HG03280 (cell line): ENCODE data around the gene HAUS6.
A peak's percentile ranks its signal among the peaks of the same experiment; 100 is the strongest.
"Not testable (repeated sequence)": the region's sequence is repeated elsewhere in the genome, so short reads cannot be mapped to it uniquely, and the experiment has no call there.

Source experiments
- ATAC-seq: cut with Tn5 transposase; IDR thresholded peaks from one replicate; pipeline ENCODE4 v1.9.1; 2021; ENCODE audit warnings: mild to moderate bottlenecking, moderate library complexity; ENCODE audit not compliant: unreplicated experiment

HAUS6 gene, protein sequence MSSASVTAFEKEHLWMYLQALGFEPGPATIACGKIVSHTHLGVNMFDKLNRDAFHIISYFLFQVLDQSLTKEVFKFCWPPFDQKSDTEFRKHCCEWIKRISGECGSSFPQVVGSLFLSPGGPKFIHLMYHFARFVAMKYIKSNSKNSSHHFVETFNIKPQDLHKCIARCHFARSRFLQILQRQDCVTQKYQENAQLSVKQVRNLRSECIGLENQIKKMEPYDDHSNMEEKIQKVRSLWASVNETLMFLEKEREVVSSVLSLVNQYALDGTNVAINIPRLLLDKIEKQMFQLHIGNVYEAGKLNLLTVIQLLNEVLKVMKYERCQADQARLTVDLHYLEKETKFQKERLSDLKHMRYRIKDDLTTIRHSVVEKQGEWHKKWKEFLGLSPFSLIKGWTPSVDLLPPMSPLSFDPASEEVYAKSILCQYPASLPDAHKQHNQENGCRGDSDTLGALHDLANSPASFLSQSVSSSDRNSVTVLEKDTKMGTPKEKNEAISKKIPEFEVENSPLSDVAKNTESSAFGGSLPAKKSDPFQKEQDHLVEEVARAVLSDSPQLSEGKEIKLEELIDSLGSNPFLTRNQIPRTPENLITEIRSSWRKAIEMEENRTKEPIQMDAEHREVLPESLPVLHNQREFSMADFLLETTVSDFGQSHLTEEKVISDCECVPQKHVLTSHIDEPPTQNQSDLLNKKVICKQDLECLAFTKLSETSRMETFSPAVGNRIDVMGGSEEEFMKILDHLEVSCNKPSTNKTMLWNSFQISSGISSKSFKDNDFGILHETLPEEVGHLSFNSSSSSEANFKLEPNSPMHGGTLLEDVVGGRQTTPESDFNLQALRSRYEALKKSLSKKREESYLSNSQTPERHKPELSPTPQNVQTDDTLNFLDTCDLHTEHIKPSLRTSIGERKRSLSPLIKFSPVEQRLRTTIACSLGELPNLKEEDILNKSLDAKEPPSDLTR

DNA sequence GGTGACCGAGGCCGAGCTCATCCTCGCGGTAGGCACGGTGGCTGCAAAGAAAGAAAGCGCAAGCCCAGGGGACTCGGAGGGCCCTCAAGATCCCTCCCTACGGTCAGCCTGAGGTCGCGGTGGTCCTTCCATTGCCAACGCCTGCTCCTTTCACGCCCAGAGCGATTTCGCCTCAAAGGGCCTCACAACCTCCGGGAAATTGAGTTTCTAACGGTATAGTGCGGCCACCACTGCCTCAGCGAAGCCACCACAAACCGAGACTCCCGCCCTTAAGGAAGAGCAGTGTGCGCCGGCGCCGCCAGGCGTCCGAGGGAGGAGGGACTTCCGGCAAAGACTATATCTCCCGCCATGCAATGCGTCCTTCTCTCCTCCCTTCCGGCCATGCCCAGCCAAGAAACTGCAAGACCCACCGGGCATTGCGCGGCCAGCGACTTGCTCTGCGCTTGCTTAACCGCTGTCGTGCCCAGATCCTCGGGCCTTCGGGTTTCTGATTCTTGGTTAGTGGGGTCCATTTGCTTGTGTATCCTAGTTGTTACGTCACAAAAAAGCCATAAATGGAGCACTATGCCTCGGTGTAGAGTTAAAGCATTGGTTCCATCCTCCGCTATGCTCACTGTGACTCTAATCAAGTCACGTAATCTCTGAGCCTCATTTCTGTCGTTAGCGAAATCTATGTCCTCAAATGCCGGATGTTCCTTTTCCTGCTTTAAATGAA lies at the start of gene HAUS6:
HAUS6 (minus strand) TSS at position 274 of the 715 bp plus-strand sequence; CDS start at position 21, 253 bp downstream.
- ATAC-seq: peak; percentile 98

DNA sequence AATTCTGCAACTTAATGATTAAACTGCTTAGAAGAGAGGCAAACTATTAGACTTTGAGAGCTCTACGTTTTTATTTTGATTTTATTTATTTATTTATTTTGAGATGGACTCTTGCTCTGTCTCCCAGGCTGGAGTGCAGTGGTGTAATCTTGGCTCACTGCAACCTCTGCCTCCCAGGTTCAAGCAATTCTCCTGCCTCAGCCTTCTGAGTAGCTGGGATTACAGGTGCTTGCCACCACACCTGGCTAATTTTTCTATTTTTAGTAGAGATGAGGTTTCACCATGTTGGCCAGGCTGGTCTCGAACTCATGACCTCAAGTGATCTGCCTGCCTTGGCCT lies 49.4 kb upstream of the HAUS6 start:
- not testable (repeated sequence) for ATAC-seq

DNA sequence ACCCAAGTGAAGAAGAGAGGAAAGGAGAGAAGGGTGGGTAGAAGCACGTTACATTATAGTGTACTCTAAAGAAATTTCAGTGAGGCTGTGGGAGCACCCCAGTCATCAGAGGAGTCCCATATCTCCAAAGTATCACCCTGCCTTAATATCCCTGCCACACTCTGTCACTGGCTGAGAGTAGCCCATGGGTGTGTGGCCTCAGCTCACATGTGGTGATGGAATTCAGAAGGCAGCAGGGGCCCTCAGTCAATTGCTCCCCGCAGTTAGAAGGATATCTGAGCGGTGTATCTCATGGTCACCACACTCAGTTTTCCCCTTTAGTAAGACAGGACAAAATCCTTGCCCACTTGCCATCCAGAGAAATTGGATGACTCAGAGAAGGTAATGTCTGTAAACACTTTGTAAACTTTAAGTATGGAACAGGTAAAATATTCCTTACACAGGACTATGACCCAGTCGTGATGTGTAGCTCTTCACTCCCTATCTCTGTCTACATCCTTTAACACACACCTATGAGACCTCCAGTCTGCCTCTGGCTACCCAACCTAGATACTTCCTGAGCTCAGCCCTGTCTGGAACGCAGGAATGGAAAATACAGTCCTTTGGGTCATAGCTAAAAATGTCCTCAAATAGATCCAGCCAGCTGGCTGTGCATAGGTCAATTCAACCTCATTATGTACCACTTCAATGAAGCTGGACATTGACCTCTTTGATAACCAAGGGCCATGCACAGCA lies 48.9 kb upstream of the HAUS6 start:
- no peak for ATAC-seq

DNA sequence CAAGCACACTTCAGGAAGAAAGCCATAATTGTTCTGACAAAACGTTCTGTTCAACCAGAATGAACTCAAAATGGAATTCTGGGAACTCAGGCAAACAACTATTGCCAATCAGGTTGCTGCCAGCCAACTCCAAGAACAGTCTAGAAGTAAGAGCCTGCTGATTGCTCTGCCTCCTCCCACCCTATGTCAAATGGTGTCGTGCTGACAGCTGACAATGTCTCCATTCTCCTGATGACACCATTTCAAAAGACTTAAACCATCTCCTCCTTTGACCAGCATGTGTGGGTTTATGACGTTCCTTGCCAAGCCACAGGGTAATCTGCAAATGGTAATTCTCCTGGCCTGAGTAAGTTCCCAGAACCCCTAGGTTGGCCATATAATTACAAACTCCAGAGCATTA lies 46.5 kb upstream of the HAUS6 start:
- ATAC-seq: no peak

DNA sequence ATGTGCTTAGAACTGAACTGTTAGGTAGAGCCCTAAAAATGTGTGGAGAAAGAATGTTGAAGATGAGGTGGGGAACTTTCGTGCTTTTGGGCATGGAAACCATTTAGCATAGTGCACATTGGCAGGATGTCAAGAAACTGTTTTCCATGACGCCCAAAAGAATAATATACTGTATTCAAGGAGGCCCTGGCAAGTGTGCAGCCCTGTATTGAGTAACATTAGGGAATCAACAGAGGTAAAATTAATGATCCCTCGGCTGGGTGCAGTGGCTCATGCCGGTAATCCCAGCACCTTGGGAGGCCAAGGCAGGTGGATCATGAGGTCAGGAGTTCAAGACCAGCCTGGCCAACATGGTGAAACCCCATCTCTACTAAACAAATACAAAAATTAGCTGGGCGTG lies 45.5 kb upstream of the HAUS6 start:
- no peak for ATAC-seq

DNA sequence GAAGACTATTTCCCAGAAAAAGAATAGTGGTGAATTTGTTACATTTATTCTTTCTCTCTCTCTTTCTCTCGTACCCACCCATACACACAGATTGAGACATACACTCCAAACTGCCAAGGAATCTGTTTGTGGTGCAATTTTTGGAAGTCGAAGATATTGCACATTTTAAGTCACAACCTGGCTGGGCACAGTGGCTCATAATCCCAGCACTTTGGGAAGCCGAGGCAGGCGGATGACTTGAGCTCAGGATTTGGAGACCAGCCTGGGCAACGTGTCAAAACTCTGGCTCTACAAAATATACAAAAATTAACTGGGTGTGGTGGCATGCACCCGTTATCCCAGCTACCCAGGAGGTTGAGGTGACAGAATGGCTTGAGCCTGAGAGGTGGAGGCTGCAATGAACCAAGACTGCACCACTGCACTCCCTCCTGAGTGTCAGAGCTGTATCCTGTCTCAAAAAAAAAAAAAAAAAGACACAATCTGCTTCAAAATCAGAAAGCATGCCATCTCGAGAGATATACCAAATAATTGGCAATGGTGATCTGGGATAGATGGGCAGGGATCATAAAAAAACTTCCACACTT lies 43.8 kb upstream of the HAUS6 start:
- no peak for ATAC-seq

DNA sequence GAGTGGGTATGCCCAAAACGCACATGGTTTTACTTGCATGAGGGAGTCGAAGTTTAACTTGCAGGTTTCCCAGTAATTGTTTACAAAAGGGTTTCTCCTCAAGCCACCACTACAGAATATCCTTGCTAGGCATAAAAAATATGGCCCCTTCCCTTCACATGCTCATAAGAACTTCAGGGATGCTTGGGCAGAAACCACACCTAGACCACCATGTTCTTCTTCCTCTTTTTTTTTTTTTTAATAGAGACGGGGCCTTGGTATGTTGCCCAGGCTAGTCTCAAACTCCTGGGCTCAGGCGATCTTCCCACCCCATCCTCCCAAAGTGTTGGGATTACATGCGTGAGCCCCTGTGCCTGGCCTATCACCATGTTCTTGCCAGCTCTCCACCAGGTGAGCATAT lies 43.2 kb upstream of the HAUS6 start:
- no peak for ATAC-seq

DNA sequence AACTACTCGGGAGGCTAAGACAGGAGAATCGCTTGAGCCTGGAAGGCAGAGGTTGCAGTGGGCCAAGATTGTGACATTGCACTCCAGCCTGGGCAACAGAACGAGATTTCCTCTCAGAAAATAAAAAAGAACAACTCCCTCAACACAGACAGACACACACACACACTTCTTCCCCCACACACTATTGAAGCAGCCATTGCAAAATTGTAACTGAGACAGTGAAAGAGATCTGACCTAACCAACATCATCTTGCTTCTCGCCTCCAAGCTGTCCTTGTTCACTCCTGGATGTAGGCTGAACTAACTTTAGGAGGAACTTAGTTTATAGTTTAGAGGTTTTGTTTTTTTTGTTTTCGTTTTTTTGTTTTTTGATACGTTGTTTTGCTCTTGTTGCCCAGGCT lies 37.6 kb upstream of the HAUS6 start:
- ATAC-seq: no peak

DNA sequence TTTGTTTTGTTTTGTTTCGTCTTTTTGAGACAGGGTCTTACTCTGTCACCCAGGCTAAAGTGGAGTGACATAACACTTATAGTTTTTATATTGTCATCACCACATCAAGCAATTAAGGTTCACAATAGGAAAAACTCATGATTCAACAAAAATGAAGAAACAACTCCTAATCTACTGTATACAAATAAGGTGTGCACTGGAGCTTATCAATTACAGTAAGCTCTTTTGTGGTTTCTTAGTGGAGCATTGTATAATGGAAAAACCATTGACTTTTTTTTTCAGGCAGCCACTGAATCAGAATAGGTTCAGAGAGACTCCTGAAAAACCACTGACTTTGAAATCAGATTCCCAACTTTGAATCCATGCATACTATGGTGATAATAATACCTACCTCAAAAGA lies 35.4 kb upstream of the HAUS6 start:
- ATAC-seq: no peak

DNA sequence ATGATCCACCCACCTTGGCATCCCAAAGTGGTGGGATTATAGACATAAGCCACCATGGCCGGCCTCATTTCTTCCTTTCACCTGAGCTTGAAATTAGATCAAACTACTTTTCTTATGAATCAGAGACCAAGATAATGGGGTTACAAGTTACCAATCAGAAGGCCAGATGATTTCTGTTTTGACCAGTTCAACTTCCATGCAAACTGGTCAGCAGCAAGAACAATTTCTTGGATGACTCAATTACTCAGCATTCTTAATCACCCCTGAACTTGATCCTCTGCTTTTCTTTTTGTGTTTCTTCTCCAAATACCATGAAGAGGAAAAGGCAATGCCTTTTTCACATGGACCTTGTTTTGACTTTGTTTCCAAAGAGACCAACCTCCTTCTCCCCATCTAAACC lies 34.6 kb upstream of the HAUS6 start:
- ATAC-seq: no peak

DNA sequence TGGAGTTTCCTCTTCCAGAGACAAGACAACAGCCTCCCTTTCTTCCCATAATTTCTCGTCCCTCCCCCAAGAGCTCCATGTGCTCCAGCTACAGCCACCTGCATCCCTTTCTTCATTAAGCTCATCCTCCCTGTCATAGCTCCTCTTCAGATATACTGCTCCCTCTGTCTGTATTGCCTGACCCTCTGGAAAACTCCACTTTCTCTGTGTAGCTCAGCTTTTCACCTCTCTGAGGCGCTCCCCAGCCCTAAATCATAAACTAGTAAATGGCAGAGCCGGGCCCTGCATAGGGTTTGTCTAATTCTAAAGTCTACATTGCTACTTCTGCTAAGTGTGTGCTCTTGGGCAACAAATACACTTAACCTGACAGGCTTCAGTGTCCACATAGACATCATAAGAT lies 33.4 kb upstream of the HAUS6 start:
- no peak for ATAC-seq

DNA sequence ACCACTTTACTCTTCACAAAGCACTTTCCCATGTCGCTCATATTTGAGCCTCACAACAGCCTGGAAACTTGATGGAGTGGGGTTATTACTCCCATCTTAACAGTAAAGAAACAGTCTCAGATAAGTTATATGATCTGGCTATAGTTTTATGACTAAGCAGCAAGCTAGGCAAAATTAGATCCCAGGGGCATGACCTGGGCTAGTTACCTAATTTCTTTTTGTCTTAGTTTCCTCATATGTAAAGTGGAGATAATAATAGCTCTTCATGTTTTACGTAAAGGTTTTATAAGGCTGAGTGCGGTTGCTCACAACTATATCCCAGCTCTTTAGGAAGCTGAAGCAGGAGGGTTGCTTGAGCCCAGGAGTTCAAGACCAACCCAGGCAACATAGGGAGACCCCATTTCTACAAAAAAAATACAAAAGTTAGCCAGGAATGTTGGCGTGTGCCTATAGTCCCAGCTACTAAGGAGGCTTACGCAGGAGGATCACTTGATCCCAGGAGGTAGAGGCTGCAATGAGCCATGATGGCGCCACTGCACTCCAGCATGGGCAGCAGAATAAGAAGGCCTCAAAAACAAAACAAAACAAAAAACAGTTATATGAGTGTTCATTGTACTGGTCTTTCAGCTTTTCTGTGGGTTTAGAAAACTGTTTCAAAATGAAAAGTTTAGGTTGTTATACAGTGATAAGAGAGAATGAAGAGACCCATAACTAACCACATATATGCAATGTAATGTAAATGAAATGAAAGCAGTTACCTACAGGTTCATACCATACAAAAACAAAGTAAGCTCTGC lies 31.0 kb upstream of the HAUS6 start:
- ATAC-seq: no peak

DNA sequence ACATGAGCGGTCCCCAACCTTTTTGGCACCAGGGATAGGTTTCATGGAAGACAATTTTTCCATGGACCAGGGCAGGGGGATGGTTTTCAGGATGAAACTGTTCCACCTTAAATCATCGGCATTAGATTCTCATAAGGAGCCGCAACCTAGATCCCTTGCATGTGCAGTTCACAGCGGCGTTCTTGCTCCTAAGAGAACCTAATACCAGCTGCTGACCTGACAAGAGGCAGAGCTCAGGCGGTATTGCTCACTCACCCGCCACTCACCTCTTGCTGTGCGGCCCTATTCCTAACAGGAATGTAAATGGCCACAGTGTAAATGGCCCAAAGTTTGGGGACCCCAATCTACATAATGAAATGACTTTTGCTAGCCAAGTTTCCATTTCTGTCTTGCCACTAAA lies 27.7 kb upstream of the HAUS6 start:
- no peak for ATAC-seq

DNA sequence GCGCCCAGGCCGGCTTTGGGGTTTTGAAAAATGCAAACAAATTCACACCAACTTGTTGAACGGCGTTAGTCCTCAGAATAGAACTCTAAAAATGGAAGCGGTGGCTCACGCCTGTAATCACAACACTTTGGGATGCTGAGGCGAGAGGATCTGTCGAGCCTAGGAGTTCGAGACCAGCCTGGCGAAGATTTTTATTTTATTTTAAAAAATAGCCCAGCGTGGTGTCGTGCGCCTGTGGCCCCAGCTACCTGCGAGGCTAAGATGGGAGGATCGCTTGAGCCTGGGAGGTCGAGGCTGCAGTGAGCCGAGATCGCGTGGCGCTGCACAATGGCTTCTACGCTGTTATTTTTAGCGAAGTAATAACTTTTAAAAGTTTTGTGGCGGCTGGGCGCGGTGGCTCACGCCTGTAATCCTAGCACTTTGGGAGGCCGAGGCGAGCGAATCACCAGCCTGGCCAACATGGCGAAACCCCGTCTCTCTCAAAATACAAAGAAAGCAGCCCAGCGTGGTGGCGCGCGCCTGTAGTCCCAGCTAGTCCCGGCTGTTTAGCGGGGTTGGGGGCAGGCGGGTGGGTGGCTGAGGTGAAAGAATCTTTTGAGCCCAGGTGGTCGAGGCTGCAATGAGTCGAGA lies 25.3 kb upstream of the HAUS6 start:
- ATAC-seq: peak; percentile 7

DNA sequence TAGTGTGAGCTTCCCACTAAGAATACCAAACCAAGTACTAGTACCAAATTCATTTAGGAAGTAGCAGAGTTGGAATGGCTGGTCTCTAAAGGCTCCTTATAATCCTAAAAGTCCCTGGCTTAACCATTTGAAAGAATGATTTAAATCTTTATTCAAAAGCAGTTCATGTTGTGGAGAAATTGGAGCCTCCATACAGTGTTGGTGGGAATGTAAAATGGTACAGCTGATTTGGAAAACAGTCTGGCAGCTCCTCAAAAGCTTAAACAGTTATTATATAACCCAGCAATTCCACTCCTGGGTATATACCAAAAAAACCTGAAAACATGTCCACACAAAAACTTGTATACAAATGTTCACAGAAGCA lies 21.7 kb upstream of the HAUS6 start:
- no peak for ATAC-seq

DNA sequence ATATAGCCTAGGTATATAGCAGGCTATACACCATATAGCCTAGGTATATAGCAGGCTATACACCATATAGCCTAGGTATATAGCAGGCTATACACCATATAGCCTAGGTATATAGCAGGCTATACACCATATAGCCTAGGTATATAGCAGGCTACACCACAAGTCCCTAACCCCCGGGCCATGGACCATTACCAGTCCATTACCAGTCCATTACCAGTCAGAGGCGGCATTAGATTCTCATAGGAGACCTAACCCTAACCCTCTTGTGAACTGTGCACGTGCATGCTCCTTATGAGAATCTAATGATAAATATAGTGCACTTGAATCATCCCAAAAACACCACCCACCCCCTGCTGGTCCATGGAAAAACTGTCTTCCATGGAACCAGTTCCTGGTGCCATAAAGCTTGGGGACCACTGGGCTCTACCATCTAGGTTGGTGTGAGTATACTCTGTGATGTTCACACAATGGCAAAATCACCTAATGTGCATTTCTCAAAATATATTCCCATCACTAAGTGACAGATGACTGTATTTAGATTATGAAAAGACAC lies 19.9 kb upstream of the HAUS6 start:
- no peak for ATAC-seq

DNA sequence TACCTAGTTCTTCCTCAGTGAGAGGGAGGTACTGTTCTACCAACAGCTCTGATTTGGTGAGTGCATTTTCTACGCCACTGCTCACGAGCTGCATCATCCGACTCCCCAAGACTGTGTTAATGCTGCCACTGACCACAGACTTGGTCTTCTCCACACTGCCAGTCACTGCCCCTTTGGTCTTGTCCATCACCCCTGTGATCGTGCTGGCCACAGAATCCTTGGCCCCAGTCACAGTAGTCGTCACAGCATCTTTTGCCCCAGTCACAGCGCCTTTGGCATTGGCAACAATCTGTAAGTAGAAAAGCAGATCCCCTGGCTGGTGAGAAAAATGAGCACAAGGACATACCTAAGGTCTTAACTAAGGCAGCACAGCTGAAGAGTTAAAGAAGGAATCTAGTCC lies 18.2 kb upstream of the HAUS6 start:
- ATAC-seq: no peak

DNA sequence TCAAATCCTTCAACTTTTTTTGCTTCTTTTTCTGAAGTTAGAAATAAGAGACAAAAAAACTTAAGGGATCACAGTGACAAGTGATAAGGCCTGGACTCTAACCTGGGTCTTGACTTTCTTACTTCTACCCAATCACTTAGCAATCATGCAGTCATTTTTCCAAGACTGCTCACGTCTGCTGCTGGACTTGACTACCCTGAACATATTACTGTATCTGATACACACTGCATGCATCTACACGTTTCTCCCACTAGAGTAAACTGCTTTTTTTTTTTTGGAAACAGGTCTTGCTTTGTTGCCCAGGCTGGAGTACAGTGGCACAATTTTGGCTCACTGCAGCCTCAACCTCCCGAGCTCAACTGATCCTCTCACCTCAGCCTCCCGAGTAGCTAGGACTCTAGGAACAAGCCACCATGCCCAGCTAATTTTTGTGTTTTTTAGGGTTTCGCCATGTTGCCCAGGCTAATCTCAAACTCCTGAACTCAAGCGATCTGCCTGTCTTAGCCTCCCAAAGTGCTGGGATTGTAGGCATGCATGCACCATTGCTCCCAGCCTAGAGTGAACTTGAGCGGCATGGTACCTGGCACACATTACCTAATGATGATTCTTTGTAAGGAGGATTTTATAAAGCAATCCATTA lies 17.2 kb upstream of the HAUS6 start:
- no peak for ATAC-seq
